Lower lobe of right lung (tissue), 2 donors: ENCODE data around the gene USP48. TPM values are rescaled to one million over a fixed set of nuclear protein-coding genes. Genes with fewer than 3 reads are reported as not detected.
"Not testable (repeated sequence)": the region's sequence is repeated elsewhere in the genome, so short reads cannot be mapped to it uniquely, and the experiment has no call there.

Experiments
- ATAC-seq, 2 donors: fragments of 200-7000 bp; cut with Tn5 transposase; one replicate each; pipeline ENCODE4 v1.9.1; 2020 to 2022; ENCODE audit warnings: mild to moderate bottlenecking in 2 of 2, moderate library complexity in 2 of 2
- DNase-seq: peaks from one replicate; pipeline ENCODE4 v3.0.0-alpha.2; 2020
- H3K27ac ChIP-seq: fragments of 200-600 bp; one replicate; pipeline ENCODE4 v1.8.0; 2022
- H3K27me3 ChIP-seq: fragments of 200-600 bp; one replicate; pipeline ENCODE4 v1.8.0; 2022; ENCODE audit warnings: low read depth
- H3K36me3 ChIP-seq: fragments of 200-600 bp; one replicate; pipeline ENCODE4 v1.8.0; 2022; ENCODE audit warnings: mild to moderate bottlenecking
- H3K4me1 ChIP-seq: fragments of 200-600 bp; one replicate; pipeline ENCODE4 v1.8.0; 2022
- H3K4me3 ChIP-seq: fragments of 200-600 bp; one replicate; pipeline ENCODE4 v1.8.0; 2022; ENCODE audit warnings: mild to moderate bottlenecking
- H3K9me3 ChIP-seq: fragments of 200-600 bp; one replicate; pipeline ENCODE4 v1.8.0; 2022
- CTCF ChIP-seq: fragments of 200-600 bp; IDR thresholded peaks from one replicate; pipeline ENCODE4 v1.8.0; 2022; ENCODE audit warnings: antibody characterized with exemption, mild to moderate bottlenecking
- intact Hi-C: fragments of 100-400 bp; cut with DNase I; formaldehyde crosslinking; loops from one replicate; pipeline ENCODE4 v1.11.0; 2022
- total RNA-seq: library from RNA; stranded (reverse); fragmentation: NEBNext Ultra II Directional; extraction: Animal tissue kit (Norgen Biotek cat#: 25700); gene quantifications from one replicate; pipeline ENCODE4 v1.2.1, GENCODE V29; 2021
- donor health status: DM: no; HTN: yes; CAD: no; lungs with severe emphysema.

Gene USP48
- total RNA-seq, 1 donor from 2014 or later: 61.9 TPM

- DNase-seq: no peak
- ATAC-seq: no peak
- H3K9me3 ChIP-seq: no peaks in the 10 kb centered on the region
- H3K27ac ChIP-seq: no peak overlapping the region
- no peaks in the 10 kb centered on the region for H3K27me3 ChIP-seq
- peaks cover 26% of the 10 kb centered on the region for H3K4me1 ChIP-seq
- TF ChIP-seq CTCF: no peak
- H3K4me3 ChIP-seq: no peak overlapping the region
- intact Hi-C loops: no loop called here
- no peaks in the 10 kb centered on the region for H3K36me3 ChIP-seq
Measured at GRCh38 chr1:21774835-21775549, 8.0 kb downstream of the USP48 start.

DNA sequence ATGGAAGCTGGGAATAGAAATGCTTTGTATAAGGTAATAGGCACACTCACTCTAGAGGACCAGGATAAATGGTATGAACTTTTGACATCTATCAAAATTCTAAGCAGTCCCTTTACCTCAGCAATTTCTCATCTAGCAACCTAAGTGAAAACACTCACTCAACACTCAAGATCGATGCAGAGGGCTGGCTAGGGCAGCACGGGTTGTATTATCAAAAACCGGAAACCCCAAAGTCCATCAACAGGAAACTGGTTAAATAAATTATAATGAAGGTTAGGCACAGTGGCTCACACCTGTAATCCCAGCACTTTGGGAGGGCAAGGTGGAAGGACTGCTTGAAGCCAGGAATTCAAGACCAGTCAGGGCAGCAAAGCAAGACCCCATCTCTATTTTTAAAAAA is 9.4 kb downstream of the USP48 start:
- ATAC-seq: no peak
- intact Hi-C loops: no loop called here
- DNase-seq: no peak
- Histone ChIP-seq H3K36me3 (peaks cover 5% of the 10 kb centered on the region), H3K27me3 (no peaks in the 10 kb centered on the region), H3K4me1 (peaks cover 31% of the 10 kb centered on the region), H3K27ac (no peak overlapping the region), H3K9me3 (no peaks in the 10 kb centered on the region), H3K4me3 (no peak overlapping the region)
- no peak for TF ChIP-seq CTCF

DNA sequence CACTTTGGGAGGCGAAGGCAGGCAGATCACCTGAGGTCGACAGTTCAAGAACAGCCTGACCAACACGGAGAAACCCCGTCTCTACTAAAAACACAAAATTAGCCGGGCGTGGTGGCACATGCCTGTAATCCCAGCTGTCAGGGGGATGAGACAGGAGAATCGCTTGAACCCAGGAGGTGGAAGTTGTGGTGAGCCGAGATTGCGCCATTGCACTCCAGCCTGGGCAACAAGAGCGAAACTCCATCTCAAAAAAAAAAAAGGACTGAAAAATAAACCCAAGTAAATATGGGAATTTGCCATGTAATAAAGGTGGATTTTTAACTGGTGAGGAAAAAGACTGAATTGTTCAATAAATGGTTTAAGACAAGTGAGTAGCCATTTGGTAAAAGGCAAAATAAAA is 11.3 kb downstream of the USP48 start:
- H3K9me3 ChIP-seq, ATAC-seq, H3K27me3 ChIP-seq, intact Hi-C loops, H3K4me3 ChIP-seq, DNase-seq, H3K36me3 ChIP-seq, H3K27ac ChIP-seq: not testable (repeated sequence)
- peaks cover 49% of the 10 kb centered on the region for H3K4me1 ChIP-seq

DNA sequence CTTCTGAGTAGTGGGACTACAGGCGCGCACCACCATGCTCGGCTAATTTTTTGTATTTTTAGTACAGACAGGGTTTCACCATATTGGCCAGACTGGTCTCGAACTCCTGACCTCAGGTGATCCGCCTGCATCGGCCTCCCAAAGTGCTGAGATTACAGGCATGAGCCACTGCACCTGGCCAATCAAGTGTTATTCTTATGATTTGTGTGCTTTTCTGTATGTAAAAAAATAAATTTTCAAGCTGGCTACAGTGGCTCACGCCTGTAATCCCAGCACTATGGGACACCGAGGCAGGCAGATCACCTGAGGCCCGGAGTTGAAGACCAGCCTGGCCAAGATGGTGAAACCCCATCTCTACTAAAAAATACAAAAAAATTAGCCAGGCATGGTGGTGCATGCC is 12.3 kb downstream of the USP48 start:
- DNase-seq, H3K9me3 ChIP-seq, H3K36me3 ChIP-seq, H3K27ac ChIP-seq, H3K27me3 ChIP-seq, intact Hi-C loops, ATAC-seq, H3K4me3 ChIP-seq: not testable (repeated sequence)
- H3K4me1 ChIP-seq: peaks cover 55% of the 10 kb centered on the region

GRCh38 chr1:21770201-21770600 is 12.7 kb downstream of the USP48 start:
- intact Hi-C loops: no loop called here
- Histone ChIP-seq H3K4me3 (no peak overlapping the region), H3K36me3 (peaks cover 5% of the 10 kb centered on the region), H3K27me3 (no peaks in the 10 kb centered on the region), H3K9me3 (no peaks in the 10 kb centered on the region), H3K4me1 (peaks cover 55% of the 10 kb centered on the region), H3K27ac (no peak overlapping the region)
- DNase-seq (no peak), ATAC-seq (no peak)
- TF ChIP-seq CTCF: no peak

DNA sequence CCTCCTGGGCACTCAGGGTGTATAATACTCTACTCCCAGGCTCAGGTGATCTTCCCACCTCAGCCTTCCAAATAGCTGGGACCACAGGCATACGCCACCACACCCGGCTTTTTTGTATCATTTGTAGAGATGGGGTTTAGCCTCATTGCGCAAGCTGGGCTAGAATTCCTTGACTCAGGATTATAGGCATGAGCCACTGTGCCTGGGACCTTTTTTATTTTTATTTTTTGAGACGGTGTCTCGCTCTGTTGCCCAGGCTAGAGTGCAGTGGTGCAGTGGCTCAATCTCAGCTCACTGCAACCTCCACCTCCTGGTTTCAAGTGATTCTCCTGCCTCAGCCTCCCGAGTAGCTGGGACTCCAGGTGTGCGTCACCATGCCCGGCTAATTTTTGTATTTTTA is 15.8 kb downstream of the USP48 start:
- DNase-seq, H3K27me3 ChIP-seq, H3K36me3 ChIP-seq, intact Hi-C loops, ATAC-seq, H3K4me3 ChIP-seq, H3K9me3 ChIP-seq, H3K27ac ChIP-seq: not testable (repeated sequence)
- peaks cover 71% of the 10 kb centered on the region for H3K4me1 ChIP-seq

- Histone ChIP-seq H3K27ac (no peak overlapping the region), H3K36me3 (peaks cover 5% of the 10 kb centered on the region), H3K4me1 (peaks cover 71% of the 10 kb centered on the region), H3K4me3 (no peak overlapping the region), H3K27me3 (no peaks in the 10 kb centered on the region), H3K9me3 (no peaks in the 10 kb centered on the region)
- ATAC-seq (no peak), DNase-seq (no peak)
- TF ChIP-seq CTCF: no peak
- intact Hi-C loops: no loop called here
Measured at GRCh38 chr1:21766210-21766609, 16.7 kb downstream of the USP48 start.
